HepG2 (cell line): ENCODE results near the gene ZNF846. TPM values are rescaled to one million over a fixed set of nuclear protein-coding genes. Genes with fewer than 3 reads are reported as not detected.

Experiments
- ATF1 ChIP-seq: IDR thresholded peaks from 2 replicates; pipeline ENCODE4 v1.6.1; 2016; ENCODE audit warnings: mild to moderate bottlenecking, control low read depth
- CBX1 ChIP-seq: IDR thresholded peaks from one replicate; pipeline ENCODE4 v1.6.1; 2016; ENCODE audit warnings: antibody characterized with exemption, low read depth
- ERF ChIP-seq: IDR thresholded peaks from 2 replicates; pipeline ENCODE4 v1.6.1; 2018; ENCODE audit warnings: missing biosample characterization, missing genetic modification reagents
- HIVEP1 ChIP-seq: sonication (generic); formaldehyde crosslinking; IDR thresholded peaks from 2 replicates; pipeline ENCODE4 v1.4.0; 2020; ENCODE audit warnings: mild to moderate bottlenecking, missing genetic modification reagents
- KDM5B ChIP-seq: sonication (generic); formaldehyde crosslinking; IDR thresholded peaks from 2 replicates; pipeline ENCODE4 v1.4.0; 2020; ENCODE audit warnings: missing genetic modification reagents, mild to moderate bottlenecking, borderline replicate concordance
- MYC ChIP-seq: sonication (generic); formaldehyde crosslinking; IDR thresholded peaks from 2 replicates; pipeline ENCODE4 v1.9.0; 2021; ENCODE audit warnings: missing genetic modification reagents, borderline replicate concordance
- POLR2G ChIP-seq: fragments of 200-400 bp; formaldehyde crosslinking; IDR thresholded peaks from 2 replicates; pipeline ENCODE4 v1.6.1; 2018; ENCODE audit warnings: mild to moderate bottlenecking, low read depth, low read length, moderate library complexity
- SIX1 ChIP-seq: sonication (generic); formaldehyde crosslinking; IDR thresholded peaks from 2 replicates; pipeline ENCODE4 v1.4.0; 2020; ENCODE audit warnings: missing genetic modification reagents, borderline replicate concordance
- TAF1 ChIP-seq: sonication (generic); formaldehyde crosslinking; IDR thresholded peaks from 2 replicates; pipeline ENCODE4 v1.4.0; 2020; ENCODE audit warnings: missing genetic modification reagents
- YEATS4 ChIP-seq: sonication (generic); formaldehyde crosslinking; IDR thresholded peaks from 2 replicates; pipeline ENCODE4 v1.4.0; 2020; ENCODE audit warnings: missing genetic modification reagents, borderline replicate concordance
- ZNF567 ChIP-seq: sonication (generic); formaldehyde crosslinking; IDR thresholded peaks from 2 replicates; pipeline ENCODE4 v1.8.1; 2023; ENCODE audit warnings: mild to moderate bottlenecking, missing genetic modification reagents, borderline replicate concordance
- ZNF790 ChIP-seq: sonication (generic); formaldehyde crosslinking; IDR thresholded peaks from 2 replicates; pipeline ENCODE4 v1.8.0; 2022; ENCODE audit warnings: missing genetic modification reagents, mild to moderate bottlenecking, borderline replicate concordance
- polyA plus RNA-seq, 8 experiments: library from polyadenylated mRNA; depleted of rRNA in 3 of 8; stranded (reverse) in 7 of 8; unstranded in 1 of 8; fragments of >200 nt; fragmentation: Illumina TruSeq in 4 of 8; extraction: Trizol in 4 of 8; gene quantifications; 2 replicates each; pipeline versions ENCODE4 v1.2.1 to v1.2.3, GENCODE V29; 2011 to 2016; ENCODE audit warnings: low read depth in 4 of 8, missing spikeins in 1 of 8, mixed read lengths in 1 of 8; ENCODE audit not compliant: insufficient read depth in 1 of 8
- total RNA-seq, 5 experiments: library from RNA; depleted of rRNA; stranded (reverse); fragments of >200 nt; fragmentation: Illumina TruSeq; extraction: Trizol; gene quantifications; 2 replicates each; pipeline ENCODE4 v1.2.3, GENCODE V29; 2016; ENCODE audit warnings: low read depth in 1 of 5
- TF ChIP-seq, protein P1 (sequence below): sonication (generic); formaldehyde crosslinking; IDR thresholded peaks from 2 replicates; pipeline ENCODE4 v1.5.1; 2020; ENCODE audit warnings: missing genetic modification reagents, mild to moderate bottlenecking, borderline replicate concordance
- TF ChIP-seq, protein P2 (sequence below): sonication (generic); formaldehyde crosslinking; IDR thresholded peaks from 2 replicates; pipeline ENCODE4 v1.4.0; 2020; ENCODE audit warnings: missing genetic modification reagents
- TF ChIP-seq, protein P3 (sequence below): sonication (generic); formaldehyde crosslinking; IDR thresholded peaks from 2 replicates; pipeline ENCODE4 v1.4.0; 2020; ENCODE audit warnings: mild to moderate bottlenecking, missing genetic modification reagents
- TF ChIP-seq, protein P4 (sequence below): sonication (generic); formaldehyde crosslinking; IDR thresholded peaks from 2 replicates; pipeline ENCODE4 v1.8.0; 2022; ENCODE audit warnings: missing genetic modification reagents, low read depth, mild to moderate bottlenecking, borderline replicate concordance

Gene ZNF846
- total and polyA plus RNA-seq, 2 of the 13 experiments (the other 11 are each of a cell fraction or from before 2014, with no cell fraction given), result 4.8 to 5.4 TPM

DNA sequence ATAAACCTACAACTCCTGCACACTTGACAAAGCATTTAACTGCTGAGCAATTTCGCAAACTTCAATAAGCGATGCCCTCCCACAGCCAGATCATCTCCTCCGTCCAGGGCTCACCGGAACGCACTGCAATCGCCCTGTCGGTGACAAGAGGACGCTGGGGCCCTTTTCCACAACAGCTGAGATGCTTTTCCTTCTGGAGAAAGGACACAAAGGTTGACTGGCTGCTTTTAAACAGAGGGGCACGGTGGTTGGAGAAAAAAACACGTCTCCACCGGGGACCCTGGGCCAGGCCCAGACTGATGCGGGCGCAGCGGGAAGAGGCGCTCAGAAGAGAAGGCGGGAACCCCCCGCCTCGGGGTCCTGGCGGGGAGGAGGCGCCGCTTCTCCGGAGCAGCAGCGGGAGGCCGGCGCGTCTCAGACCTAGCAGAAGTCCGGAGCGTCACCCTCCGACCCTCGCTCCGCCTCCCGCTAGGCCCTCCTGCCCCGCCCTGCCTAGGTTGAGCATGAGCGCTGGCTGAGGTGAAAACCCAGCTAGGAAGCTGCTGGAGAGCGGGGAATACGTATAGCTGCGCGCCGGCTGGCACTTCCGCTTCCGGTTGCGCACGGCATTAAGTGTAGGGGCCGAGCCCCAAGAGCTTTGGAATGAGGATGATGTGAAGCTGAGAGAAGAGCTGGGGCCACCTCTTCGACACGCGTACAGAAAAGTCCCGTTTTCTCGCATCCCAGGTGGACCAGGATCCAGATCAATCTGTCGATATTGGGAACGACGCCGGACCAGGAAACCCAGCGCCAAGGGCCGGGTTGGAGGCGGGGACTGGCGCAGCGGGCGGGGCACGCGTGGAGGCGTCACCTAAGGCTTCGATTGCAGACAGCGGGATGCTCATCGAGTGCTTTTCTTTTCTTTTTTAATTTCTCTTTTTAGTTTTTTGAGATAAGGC, at the start of gene ZNF846 (continued):
- TF ChIP-seq, protein P1, sequence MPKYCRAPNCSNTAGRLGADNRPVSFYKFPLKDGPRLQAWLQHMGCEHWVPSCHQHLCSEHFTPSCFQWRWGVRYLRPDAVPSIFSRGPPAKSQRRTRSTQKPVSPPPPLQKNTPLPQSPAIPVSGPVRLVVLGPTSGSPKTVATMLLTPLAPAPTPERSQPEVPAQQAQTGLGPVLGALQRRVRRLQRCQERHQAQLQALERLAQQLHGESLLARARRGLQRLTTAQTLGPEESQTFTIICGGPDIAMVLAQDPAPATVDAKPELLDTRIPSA (CRISPR knock-in tag), result 0 out of 2 replicates have a peak, but pooled peaks have one; percentile 50
- TF ChIP-seq MYC (peak; percentile 85; the same call in 1 of the 2 replicates), HIVEP1 (CRISPR knock-in tag) (peak; percentile 90; the same call in 1 of the 2 replicates), KDM5B (CRISPR knock-in tag) (peak; percentile 84; the same call in 1 of the 2 replicates), YEATS4 (CRISPR knock-in tag) (peak; percentile 93; the same call in 1 of the 2 replicates), TAF1 (CRISPR knock-in tag) (peak; percentile 85), SIX1 (CRISPR knock-in tag) (peak; percentile 33; the same call in 1 of the 2 replicates), ZNF567 (CRISPR knock-in tag) (peak; percentile 89), POLR2G (peak; percentile 89), ATF1 (CRISPR knock-in tag) (peak; percentile 85), ZNF790 (CRISPR knock-in tag) (no peak), CBX1 (peak; percentile 15), ERF (peak; percentile 94)
- TF ChIP-seq, protein P2, sequence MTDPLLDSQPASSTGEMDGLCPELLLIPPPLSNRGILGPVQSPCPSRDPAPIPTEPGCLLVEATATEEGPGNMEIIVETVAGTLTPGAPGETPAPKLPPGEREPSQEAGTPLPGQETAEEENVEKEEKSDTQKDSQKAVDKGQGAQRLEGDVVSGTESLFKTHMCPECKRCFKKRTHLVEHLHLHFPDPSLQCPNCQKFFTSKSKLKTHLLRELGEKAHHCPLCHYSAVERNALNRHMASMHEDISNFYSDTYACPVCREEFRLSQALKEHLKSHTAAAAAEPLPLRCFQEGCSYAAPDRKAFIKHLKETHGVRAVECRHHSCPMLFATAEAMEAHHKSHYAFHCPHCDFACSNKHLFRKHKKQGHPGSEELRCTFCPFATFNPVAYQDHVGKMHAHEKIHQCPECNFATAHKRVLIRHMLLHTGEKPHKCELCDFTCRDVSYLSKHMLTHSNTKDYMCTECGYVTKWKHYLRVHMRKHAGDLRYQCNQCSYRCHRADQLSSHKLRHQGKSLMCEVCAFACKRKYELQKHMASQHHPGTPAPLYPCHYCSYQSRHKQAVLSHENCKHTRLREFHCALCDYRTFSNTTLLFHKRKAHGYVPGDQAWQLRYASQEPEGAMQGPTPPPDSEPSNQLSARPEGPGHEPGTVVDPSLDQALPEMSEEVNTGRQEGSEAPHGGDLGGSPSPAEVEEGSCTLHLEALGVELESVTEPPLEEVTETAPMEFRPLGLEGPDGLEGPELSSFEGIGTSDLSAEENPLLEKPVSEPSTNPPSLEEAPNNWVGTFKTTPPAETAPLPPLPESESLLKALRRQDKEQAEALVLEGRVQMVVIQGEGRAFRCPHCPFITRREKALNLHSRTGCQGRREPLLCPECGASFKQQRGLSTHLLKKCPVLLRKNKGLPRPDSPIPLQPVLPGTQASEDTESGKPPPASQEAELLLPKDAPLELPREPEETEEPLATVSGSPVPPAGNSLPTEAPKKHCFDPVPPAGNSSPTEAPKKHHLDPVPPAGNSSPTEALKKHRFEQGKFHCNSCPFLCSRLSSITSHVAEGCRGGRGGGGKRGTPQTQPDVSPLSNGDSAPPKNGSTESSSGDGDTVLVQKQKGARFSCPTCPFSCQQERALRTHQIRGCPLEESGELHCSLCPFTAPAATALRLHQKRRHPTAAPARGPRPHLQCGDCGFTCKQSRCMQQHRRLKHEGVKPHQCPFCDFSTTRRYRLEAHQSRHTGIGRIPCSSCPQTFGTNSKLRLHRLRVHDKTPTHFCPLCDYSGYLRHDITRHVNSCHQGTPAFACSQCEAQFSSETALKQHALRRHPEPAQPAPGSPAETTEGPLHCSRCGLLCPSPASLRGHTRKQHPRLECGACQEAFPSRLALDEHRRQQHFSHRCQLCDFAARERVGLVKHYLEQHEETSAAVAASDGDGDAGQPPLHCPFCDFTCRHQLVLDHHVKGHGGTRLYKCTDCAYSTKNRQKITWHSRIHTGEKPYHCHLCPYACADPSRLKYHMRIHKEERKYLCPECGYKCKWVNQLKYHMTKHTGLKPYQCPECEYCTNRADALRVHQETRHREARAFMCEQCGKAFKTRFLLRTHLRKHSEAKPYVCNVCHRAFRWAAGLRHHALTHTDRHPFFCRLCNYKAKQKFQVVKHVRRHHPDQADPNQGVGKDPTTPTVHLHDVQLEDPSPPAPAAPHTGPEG (CRISPR knock-in tag), result no peak
- TF ChIP-seq, protein P3, sequence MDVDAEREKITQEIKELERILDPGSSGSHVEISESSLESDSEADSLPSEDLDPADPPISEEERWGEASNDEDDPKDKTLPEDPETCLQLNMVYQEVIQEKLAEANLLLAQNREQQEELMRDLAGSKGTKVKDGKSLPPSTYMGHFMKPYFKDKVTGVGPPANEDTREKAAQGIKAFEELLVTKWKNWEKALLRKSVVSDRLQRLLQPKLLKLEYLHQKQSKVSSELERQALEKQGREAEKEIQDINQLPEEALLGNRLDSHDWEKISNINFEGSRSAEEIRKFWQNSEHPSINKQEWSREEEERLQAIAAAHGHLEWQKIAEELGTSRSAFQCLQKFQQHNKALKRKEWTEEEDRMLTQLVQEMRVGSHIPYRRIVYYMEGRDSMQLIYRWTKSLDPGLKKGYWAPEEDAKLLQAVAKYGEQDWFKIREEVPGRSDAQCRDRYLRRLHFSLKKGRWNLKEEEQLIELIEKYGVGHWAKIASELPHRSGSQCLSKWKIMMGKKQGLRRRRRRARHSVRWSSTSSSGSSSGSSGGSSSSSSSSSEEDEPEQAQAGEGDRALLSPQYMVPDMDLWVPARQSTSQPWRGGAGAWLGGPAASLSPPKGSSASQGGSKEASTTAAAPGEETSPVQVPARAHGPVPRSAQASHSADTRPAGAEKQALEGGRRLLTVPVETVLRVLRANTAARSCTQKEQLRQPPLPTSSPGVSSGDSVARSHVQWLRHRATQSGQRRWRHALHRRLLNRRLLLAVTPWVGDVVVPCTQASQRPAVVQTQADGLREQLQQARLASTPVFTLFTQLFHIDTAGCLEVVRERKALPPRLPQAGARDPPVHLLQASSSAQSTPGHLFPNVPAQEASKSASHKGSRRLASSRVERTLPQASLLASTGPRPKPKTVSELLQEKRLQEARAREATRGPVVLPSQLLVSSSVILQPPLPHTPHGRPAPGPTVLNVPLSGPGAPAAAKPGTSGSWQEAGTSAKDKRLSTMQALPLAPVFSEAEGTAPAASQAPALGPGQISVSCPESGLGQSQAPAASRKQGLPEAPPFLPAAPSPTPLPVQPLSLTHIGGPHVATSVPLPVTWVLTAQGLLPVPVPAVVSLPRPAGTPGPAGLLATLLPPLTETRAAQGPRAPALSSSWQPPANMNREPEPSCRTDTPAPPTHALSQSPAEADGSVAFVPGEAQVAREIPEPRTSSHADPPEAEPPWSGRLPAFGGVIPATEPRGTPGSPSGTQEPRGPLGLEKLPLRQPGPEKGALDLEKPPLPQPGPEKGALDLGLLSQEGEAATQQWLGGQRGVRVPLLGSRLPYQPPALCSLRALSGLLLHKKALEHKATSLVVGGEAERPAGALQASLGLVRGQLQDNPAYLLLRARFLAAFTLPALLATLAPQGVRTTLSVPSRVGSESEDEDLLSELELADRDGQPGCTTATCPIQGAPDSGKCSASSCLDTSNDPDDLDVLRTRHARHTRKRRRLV (CRISPR knock-in tag), result peak; percentile 91
- TF ChIP-seq, protein P4, sequence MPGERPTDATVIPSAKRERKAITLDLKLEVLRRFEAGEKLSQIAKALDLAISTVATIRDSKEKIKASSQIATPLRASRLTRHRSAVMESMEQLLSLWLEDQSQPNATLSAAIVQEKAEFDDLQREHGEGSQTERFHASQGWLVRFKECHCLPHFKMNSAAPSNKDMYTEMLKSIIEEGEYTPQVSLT (CRISPR knock-in tag), result no peak
